HG03432 (cell line): ENCODE results near the gene HOXB4.

Source experiments
- ATAC-seq: cut with Tn5 transposase; IDR thresholded peaks from one replicate; pipeline ENCODE4 v1.9.1; 2021; ENCODE audit warnings: mild to moderate bottlenecking, moderate library complexity; ENCODE audit not compliant: unreplicated experiment

The HOXB4 gene

GRCh38 chr17:48601539-48602425 is 23.6 kb upstream of the HOXB4 start:
- ATAC-seq: no peak

- ATAC-seq: no peak
Measured at GRCh38 chr17:48601207-48601538, 23.0 kb upstream of the HOXB4 start.

GRCh38 chr17:48600244-48601098 is 22.3 kb upstream of the HOXB4 start:
- no peak for ATAC-seq

- no peak for ATAC-seq
Measured at GRCh38 chr17:48599354-48599753, 21.2 kb upstream of the HOXB4 start.

GRCh38 chr17:48598736-48599135 is 20.6 kb upstream of the HOXB4 start:
- no peak for ATAC-seq

GRCh38 chr17:48597778-48598631 is 19.9 kb upstream of the HOXB4 start:
- peak; percentile 36 for ATAC-seq

- no peak for ATAC-seq
Measured at GRCh38 chr17:48597528-48597777, 19.3 kb upstream of the HOXB4 start.

GRCh38 chr17:48596735-48597527 is 18.8 kb upstream of the HOXB4 start:
- no peak for ATAC-seq

GRCh38 chr17:48596000-48596734 is 18.0 kb upstream of the HOXB4 start:
- no peak for ATAC-seq

GRCh38 chr17:48595278-48595999 is 17.3 kb upstream of the HOXB4 start:
- ATAC-seq: no peak

- ATAC-seq: no peak
Measured at GRCh38 chr17:48594538-48595277, 16.6 kb upstream of the HOXB4 start.

- ATAC-seq: no peak
Measured at GRCh38 chr17:48593840-48594537, 15.8 kb upstream of the HOXB4 start.

- no peak for ATAC-seq
Measured at GRCh38 chr17:48593126-48593829, 15.1 kb upstream of the HOXB4 start, which contains the start of gene HOXB5. TSS of gene HOXB5 (minus strand) at chr17:48593779. CDS start at chr17:48593682, 97 bp downstream.

- ATAC-seq: no peak
Measured at GRCh38 chr17:48592577-48592976, 14.4 kb upstream of the HOXB4 start.

GRCh38 chr17:48592057-48592514 is 13.9 kb upstream of the HOXB4 start:
- no peak for ATAC-seq

- no peak for ATAC-seq
Measured at GRCh38 chr17:48591255-48592056, 13.3 kb upstream of the HOXB4 start.
